ENCODE measurements around the gene GALNT9.

GALNT9 gene

DNA sequence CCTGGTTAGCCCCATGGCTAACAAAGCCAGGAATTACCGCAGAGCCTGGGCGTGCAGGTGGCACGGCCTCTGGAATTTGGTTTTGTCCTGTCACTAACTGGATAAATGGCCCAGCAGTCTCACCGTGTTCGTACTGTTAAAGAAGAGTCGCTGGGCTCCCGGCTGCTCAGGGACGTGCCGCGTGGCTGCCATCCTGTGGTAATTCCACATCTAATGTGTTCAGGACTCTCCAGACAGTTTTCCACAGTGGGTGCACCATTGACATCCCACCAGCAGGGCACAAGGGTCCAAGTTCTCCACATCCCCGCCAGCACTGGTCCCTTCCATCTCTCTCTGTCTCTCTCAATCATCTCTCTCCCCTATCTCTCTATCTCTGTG is 165.5 kb downstream of the GALNT9 start:
- no peak for DNase-seq

- DNase-seq = no peak
Measured at GRCh38 chr12:132163041-132163910, 166.1 kb downstream of the GALNT9 start.

DNA sequence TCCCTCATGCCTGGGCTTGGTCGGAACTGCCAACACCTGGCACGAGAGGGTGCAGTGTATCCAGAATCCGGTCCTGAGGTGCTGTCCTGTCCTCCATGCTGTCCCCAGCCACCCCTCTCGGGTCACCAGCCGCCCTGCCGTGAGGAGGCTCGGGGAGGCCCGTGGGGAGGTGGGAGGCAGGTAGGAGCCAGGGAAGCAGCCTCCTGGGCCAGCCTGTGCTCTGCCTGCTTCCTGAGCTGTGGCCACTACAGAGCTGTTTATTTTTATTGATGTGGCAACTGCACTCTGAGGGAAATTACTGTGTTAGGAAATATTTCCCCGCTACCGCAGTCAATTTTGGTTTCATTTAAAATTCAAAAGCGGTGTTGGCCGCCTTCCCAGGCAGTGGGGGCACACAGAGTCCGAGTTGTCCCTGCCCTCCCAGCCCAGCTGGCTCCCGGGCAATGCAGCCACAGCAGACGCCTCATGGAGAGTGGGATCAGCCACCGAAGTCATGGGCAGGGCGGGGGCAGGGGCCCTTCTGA is 166.8 kb downstream of the GALNT9 start:
- DNase-seq = peak; percentile 35

GRCh38 chr12:132161796-132162507 is 167.4 kb downstream of the GALNT9 start:
- no peak for DNase-seq

GRCh38 chr12:132161036-132161781 is 168.2 kb downstream of the GALNT9 start:
- no peak for DNase-seq

GRCh38 chr12:132160601-132161035 is 168.8 kb downstream of the GALNT9 start:
- DNase-seq = no peak

DNA sequence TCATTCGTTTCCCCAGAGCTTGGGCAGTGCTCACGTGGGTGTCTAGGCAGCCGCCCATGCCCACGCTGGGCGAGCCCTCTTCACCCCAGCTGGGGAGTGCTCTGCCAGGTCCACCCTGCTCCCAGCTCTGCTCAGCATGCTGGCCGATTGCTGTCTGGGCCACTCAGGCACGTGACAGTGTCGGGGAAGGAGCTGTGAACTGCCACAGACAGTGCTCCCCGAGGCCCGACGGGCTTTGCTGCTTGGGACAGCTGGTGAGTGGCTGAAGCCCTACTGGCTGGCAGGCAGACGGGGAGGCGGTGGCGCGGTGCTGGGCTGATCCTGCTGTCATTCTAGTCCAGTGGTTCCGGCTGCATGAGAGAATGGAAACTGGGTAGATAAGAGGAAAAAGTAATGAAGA is 169.4 kb downstream of the GALNT9 start:
- DNase-seq = no peak

DNA sequence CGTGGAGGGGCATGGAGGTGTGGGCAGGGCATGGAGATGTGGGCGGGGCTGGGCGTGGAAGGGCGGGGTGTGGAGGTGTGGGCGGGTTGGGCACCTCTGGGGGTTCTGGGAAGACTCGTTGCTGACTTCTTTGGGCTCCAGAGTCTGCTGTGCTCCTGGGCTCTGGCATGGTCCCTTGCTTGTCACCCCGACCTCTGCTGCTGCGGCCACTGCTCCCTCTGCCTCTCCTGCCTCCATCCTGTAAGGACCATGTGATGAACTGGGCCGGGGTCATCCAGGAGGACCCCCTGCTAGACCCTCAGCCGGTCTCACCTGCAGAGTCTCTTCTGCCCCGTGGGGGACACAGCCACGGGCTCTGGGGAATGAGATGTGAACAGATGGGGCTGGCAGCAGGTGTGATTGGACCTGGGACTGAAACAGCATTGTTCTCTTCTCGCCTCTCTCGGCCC is 169.8 kb downstream of the GALNT9 start:
- DNase-seq = no peak

DNA sequence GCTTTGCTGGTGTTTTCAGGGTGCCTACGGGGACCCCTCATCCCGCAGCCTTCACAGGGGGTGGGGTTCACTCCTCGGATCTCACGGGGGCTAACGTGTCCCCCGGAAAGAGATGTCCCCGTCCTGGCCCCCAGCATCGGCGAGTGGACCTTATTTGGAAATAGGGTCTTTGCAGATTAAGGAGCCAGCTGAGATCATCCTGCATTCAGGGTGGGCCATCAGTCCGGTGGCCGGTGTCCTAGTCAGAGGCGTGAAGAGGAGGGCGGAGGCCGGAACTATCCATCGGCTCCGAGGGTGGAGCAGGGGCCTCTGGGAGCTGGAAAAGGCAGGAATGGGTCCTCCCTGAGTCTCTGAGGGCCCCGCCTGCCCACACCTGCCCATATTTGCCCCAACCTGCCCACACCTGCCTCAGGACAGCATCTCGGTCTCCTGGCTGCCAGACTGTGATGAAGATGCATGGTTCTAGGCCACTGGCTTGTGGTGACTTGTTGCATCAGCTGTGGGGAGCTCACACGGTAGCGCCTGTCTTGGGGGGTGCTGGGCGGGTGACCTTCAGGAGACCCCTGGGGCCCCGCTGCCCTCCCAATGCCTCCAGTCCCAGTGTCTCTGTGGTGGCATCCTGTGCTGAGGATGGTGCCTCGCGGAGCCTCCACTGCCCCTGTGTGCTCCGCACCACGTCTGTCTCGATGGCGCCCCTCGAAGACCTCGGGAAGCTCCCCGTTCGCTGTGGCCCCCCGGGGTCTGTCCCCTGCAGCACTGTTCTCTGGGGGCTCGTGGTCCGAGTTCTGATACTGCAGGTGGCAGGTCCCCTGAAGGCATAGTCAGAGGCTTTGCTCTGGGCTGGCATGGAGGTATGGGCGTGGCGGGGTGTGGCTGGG is 170.5 kb downstream of the GALNT9 start:
- DNase-seq = no peak

DNA sequence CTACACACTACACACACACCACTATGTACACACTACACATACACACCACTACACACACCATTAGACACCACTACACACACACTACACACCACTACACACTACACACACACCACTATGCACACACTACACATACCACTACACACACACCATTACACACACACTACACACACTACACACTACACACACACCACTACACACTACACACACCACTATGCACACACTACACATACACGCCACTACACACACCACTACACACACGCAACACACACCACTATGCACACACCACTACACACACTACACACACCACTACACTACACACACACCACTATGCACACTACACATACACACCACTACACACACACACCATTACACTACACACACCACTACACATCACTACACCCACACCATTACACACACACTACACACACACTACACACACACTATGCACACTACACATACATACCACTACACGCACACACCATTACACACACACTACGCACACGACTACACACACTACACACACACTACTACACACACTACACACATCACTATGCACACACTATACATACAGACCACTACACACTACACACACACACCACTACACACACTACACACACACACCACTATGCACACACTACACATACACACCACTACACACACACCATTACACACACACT is 171.5 kb downstream of the GALNT9 start:
- no peak for DNase-seq

DNA sequence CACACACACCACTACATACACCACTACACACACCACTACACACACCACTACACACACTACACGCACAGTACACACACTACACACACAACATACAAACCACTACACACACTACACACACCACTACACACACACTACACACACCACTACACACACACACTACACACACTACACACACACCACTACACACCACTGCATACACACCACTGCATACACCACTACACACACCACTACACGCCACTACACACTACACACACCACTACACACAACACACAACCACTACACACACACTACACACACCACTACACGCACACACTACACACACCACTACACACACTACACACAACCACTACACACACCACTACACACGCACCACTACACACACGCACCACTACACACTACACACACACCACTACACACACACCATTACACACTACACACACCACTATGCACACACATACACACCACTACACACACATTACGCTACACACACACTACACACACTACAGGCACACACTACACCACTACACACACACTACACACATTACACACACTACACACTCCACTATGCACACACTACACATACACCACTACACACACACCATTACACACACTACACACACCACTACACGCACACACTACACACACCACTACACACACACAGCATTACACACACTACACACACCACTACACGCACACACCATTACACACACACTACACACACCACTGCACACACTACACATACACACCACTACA is 172.6 kb downstream of the GALNT9 start:
- no peak for DNase-seq

GRCh38 chr12:132155771-132156572 is 173.4 kb downstream of the GALNT9 start:
- no peak for DNase-seq

GRCh38 chr12:132154941-132155770 is 174.2 kb downstream of the GALNT9 start:
- DNase-seq = no peak

- no peak for DNase-seq
Measured at GRCh38 chr12:132154341-132154761, 175.0 kb downstream of the GALNT9 start.

GRCh38 chr12:132153501-132154340 is 175.7 kb downstream of the GALNT9 start:
- peak; percentile 78 for DNase-seq

DNA sequence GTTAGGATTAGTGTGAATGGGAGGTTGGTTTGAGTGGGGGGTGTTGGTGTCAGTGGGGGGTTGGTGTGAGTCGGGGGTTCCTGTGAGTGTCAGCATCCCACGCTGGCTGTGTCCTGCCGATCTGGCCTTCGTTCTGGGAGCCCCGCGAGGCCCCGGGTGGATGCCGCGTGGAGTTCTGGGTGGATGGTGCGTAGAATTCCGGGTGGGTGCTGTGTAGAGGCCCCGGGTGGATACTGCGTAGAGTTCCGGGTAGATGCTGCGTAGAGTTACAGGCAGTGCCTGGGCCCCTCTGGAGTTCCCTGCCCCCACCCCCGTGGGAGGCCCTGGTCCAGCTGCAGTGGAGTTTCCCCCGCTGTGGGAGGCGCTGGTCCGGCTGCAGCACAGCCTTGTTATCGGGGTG is 176.4 kb downstream of the GALNT9 start:
- DNase-seq = no peak

DNA sequence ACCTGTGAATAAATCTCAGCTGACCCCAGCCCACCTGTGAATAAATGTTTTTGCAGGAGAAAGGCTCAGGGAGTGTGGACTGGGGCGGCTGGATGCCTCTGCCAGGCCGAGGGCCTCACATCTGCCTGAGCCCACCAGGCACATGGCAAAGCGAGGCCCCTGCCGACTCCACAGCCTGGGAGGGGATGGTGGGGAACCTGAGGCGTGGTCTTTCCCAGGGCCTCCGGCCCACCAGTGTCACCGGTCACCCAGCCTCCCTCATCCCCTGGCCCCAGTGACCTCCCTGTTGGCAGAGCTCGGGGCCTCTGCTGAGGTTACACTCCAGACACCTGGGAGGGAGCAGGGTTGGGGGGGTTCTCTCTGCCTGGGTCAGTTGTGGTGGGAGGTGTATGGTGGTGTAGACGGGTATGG is 177.0 kb downstream of the GALNT9 start:
- no peak for DNase-seq
